GM21526 (cell line): Measurements from ENCODE around the gene SLC26A2.
"Not testable (repeated sequence)": the region's sequence is repeated elsewhere in the genome, so short reads cannot be mapped to it uniquely, and the experiment has no call there.

Experiments
- ATAC-seq: cut with Tn5 transposase; IDR thresholded peaks from one replicate; pipeline ENCODE4 v1.9.1; 2021; ENCODE audit warnings: moderate library complexity; ENCODE audit not compliant: unreplicated experiment, low FRiP score

Gene SLC26A2

GRCh38 chr5:150000990-150001659 is 40.6 kb downstream of the SLC26A2 start:
- peak; percentile 2 for ATAC-seq

GRCh38 chr5:150001660-150002486 is 41.3 kb downstream of the SLC26A2 start:
- peak; percentile 51 for ATAC-seq

GRCh38 chr5:150006318-150006717 is 45.8 kb downstream of the SLC26A2 start:
- ATAC-seq = no peak

GRCh38 chr5:150007050-150007449 is 46.5 kb downstream of the SLC26A2 start:
- ATAC-seq = no peak

- ATAC-seq = no peak
Observed at GRCh38 chr5:150009671-150010387, 49.3 kb downstream of the SLC26A2 start.

- no peak for ATAC-seq
Observed at GRCh38 chr5:150013931-150014330, 53.4 kb downstream of the SLC26A2 start.

GRCh38 chr5:150014456-150014855 is 53.9 kb downstream of the SLC26A2 start:
- ATAC-seq = no peak

GRCh38 chr5:150015415-150015814 is 54.9 kb downstream of the SLC26A2 start:
- no peak for ATAC-seq

- ATAC-seq = no peak
Observed at GRCh38 chr5:150016537-150016936, 56.0 kb downstream of the SLC26A2 start.

- no peak for ATAC-seq
Observed at GRCh38 chr5:150017226-150018005, 56.9 kb downstream of the SLC26A2 start.

GRCh38 chr5:150020249-150020648 is 59.7 kb downstream of the SLC26A2 start:
- ATAC-seq = no peak

- ATAC-seq = no peak
Observed at GRCh38 chr5:150021491-150022157, 61.1 kb downstream of the SLC26A2 start.

GRCh38 chr5:150022158-150022531 is 61.6 kb downstream of the SLC26A2 start:
- no peak for ATAC-seq

GRCh38 chr5:150022681-150023080 is 62.1 kb downstream of the SLC26A2 start:
- no peak for ATAC-seq

- no peak for ATAC-seq
Observed at GRCh38 chr5:150023136-150023535, 62.6 kb downstream of the SLC26A2 start.

- no peak for ATAC-seq
Observed at GRCh38 chr5:150024346-150024984, 63.9 kb downstream of the SLC26A2 start.

GRCh38 chr5:150026682-150027172 is 66.2 kb downstream of the SLC26A2 start:
- no peak for ATAC-seq

GRCh38 chr5:150028047-150028446 is 67.5 kb downstream of the SLC26A2 start:
- ATAC-seq = not testable (repeated sequence)

- no peak for ATAC-seq
Observed at GRCh38 chr5:150033334-150033733, 72.8 kb downstream of the SLC26A2 start.
